Measurements from ENCODE around the gene LRIF1. TPM values are rescaled to one million over a fixed set of nuclear protein-coding genes. Genes with fewer than 3 reads are reported as not detected.

LRIF1 gene
- total RNA-seq, 3 donors from 2014 or later (not counting 1 experiment from before 2014, with no cell fraction given), result 8.9 to 12.5 (median 10.4) TPM

DNA sequence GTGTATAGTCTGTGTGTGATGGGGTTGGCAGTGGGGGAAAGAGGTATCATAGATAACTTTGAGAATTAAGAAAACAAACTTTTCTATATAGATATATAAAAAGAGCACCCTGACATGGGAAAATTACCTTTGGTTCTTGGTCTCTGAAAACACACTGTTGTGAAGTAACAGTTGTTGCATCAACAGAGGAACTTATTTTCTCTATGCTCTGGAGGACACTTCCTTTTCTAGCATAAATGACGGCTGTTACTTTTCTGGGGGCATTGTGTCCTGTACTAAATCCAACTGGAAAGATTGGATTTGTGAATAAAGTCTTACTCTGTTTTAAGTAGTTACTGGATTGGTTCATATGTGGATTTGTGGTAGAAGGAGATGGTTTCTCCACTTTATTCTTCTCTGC, 12.6 kb downstream of the LRIF1 start:
- WGBS (ENCODE audit: insufficient coverage), result 77% methylated on average over 1 of the region's 1 CpG

DNA sequence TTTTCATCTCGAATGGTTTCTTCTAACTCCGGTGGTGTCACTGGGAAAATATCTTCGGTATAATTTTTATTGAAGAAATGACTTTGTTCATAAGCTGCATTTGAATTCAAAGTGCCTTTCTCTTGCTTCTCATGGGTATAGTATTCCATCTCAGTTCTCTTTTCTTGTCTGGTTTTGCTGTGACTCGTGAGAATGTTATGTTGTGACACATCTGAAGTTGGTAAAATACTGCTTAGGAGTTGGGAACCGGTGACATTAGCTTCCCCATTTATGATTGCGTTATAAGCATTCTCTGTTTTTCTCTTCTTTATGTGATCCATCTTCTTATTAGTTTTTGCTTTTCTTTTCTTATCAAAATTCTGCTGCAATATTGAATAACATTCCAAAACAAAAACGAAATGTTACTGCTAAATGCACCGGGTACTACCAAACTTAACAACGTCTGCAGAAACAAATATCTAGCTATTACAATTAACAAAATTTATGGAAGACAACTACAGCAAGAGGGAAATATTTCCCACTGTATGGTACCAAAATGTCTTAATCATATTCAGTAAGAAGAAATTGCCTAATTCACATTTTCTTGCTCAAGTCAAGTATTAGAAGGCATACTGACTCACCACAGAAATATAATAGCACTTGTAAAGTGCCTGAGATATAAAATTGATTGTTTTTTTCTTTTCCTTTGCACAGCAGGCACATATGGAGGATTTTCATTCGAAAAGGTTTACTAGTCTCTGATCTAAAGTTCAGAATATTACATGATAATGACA, 15.5 kb downstream of the LRIF1 start:
- Mint-ChIP-seq H3K4me3 (no peak overlapping the region), H3K9me3 (no peaks in the 10 kb centered on the region), H3K36me3 (peaks cover 19% of the 10 kb centered on the region), H3K27ac (no peak overlapping the region), H3K4me1 (peaks cover 0 to 5% of the 10 kb centered on the region in 2 donors), H3K27me3 (ENCODE audit: low read depth in 2 of 2) (no peaks in the 10 kb centered on the region)
- 97% methylated on average over 8 of the region's 10 CpGs for WGBS (ENCODE audit: insufficient coverage)
- TF ChIP-seq, protein P1, sequence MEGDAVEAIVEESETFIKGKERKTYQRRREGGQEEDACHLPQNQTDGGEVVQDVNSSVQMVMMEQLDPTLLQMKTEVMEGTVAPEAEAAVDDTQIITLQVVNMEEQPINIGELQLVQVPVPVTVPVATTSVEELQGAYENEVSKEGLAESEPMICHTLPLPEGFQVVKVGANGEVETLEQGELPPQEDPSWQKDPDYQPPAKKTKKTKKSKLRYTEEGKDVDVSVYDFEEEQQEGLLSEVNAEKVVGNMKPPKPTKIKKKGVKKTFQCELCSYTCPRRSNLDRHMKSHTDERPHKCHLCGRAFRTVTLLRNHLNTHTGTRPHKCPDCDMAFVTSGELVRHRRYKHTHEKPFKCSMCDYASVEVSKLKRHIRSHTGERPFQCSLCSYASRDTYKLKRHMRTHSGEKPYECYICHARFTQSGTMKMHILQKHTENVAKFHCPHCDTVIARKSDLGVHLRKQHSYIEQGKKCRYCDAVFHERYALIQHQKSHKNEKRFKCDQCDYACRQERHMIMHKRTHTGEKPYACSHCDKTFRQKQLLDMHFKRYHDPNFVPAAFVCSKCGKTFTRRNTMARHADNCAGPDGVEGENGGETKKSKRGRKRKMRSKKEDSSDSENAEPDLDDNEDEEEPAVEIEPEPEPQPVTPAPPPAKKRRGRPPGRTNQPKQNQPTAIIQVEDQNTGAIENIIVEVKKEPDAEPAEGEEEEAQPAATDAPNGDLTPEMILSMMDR (IDR thresholded peaks at IDR 0.05), result no peak
- H3K27me3 ChIP-seq (ENCODE audit: control insufficient read depth, insufficient read depth, low read length), result no peaks in the 10 kb centered on the region
- H3K9me3 ChIP-seq (ENCODE audit: control insufficient read depth, insufficient read depth, low read length), result no peaks in the 10 kb centered on the region
- no peaks in the 10 kb centered on the region for H3K4me1 ChIP-seq (ENCODE audit: control insufficient read depth, insufficient read depth, low read length)
- no peak overlapping the region for H3K4me3 ChIP-seq (ENCODE audit: low read length)
- ATAC-seq (no peak), DNase-seq (no peak)
- peaks cover 36% of the 10 kb centered on the region for H3K36me3 ChIP-seq (ENCODE audit: control insufficient read depth, insufficient read depth, low read length)
- no peak overlapping the region for H3K27ac ChIP-seq (ENCODE audit: low read length)
- intact Hi-C loops (cut with micrococcal nuclease), result no loop called here

More for the DNA sequence above, 12.6 kb downstream of the LRIF1 start:
- intact Hi-C loops (cut with micrococcal nuclease), result no loop called here
- Histone ChIP-seq H3K27me3 (ENCODE audit: control insufficient read depth, insufficient read depth, low read length) (no peaks in the 10 kb centered on the region), H3K4me3 (ENCODE audit: low read length) (no peak overlapping the region), H3K4me1 (ENCODE audit: control insufficient read depth, insufficient read depth, low read length) (no peaks in the 10 kb centered on the region), H3K9me3 (ENCODE audit: control insufficient read depth, insufficient read depth, low read length) (no peaks in the 10 kb centered on the region), H3K27ac (ENCODE audit: low read length) (no peak overlapping the region), H3K36me3 (ENCODE audit: control insufficient read depth, insufficient read depth, low read length) (peaks cover 34% of the 10 kb centered on the region)
- ATAC-seq (no peak), DNase-seq (no peak)
- H3K4me3 Mint-ChIP-seq, result no peak overlapping the region
- H3K36me3 Mint-ChIP-seq, result peaks cover 19% of the 10 kb centered on the region
- H3K27ac Mint-ChIP-seq, result no peak overlapping the region
- no peaks in the 10 kb centered on the region for H3K9me3 Mint-ChIP-seq
- no peaks in the 10 kb centered on the region for H3K27me3 Mint-ChIP-seq (ENCODE audit: low read depth in 2 of 2)
- peaks cover 0 to 5% of the 10 kb centered on the region in 2 donors for H3K4me1 Mint-ChIP-seq
- TF ChIP-seq, protein P1 (IDR thresholded peaks at IDR 0.05), result no peak

DNA sequence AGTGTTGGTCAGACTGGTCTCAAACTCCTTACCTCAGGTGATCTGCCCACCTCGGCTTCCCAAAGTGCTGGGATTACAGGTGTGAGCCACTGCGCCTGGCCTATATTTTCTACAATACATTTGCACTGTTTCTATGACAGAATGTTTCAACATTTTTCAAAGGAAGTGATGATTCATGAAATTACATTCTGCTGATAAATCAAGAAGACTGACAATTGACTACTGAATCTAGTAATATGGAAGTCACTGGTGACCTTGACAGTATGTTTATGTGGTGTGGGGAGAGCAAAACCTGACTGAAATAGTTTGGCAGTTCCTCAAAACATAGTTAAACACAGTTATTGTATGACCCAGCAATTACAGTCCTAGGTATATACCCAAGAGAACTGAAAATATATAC, 18.1 kb downstream of the LRIF1 start:
- intact Hi-C loops (cut with micrococcal nuclease), result no loop called here
- peaks cover 0 to 4% of the 10 kb centered on the region in 2 donors for H3K4me1 Mint-ChIP-seq
- no peak overlapping the region for H3K4me3 Mint-ChIP-seq
- no peak for DNase-seq
- H3K36me3 Mint-ChIP-seq, result peaks cover 11% of the 10 kb centered on the region
- no peak overlapping the region for H3K4me3 ChIP-seq (ENCODE audit: low read length)
- TF ChIP-seq, protein P1 (IDR thresholded peaks at IDR 0.05), result no peak
- no peaks in the 10 kb centered on the region for H3K27me3 Mint-ChIP-seq (ENCODE audit: low read depth in 2 of 2)
- ATAC-seq, result no peak
- no peaks in the 10 kb centered on the region for H3K9me3 ChIP-seq (ENCODE audit: control insufficient read depth, insufficient read depth, low read length)
- 86% methylated on average over 1 of the region's 2 CpGs for WGBS (ENCODE audit: insufficient coverage)
- no peaks in the 10 kb centered on the region for H3K27me3 ChIP-seq (ENCODE audit: control insufficient read depth, insufficient read depth, low read length)
- no peak overlapping the region for H3K27ac ChIP-seq (ENCODE audit: low read length)
- peaks cover 21% of the 10 kb centered on the region for H3K36me3 ChIP-seq (ENCODE audit: control insufficient read depth, insufficient read depth, low read length)
- H3K4me1 ChIP-seq (ENCODE audit: control insufficient read depth, insufficient read depth, low read length), result no peaks in the 10 kb centered on the region
- no peak overlapping the region for H3K27ac Mint-ChIP-seq
- no peaks in the 10 kb centered on the region for H3K9me3 Mint-ChIP-seq

DNA sequence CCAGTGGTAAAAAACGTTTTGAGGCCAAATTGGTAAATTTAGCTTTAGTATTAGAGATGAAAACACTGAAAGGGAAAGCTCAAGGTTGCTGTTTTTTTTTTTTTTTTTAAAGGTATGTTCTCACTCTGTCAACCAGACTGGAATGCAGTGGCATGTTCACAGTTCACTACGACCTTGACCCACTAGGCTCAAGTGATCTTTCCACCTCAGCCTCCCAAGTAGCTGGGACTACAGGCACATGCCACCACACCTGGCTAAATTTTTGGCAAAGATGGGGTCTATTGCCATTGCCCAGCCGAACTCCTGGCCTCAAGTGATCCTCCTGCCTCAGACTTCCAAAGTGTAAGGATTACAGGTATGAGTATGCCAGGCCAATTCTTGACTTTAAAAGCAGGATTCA, 18.9 kb downstream of the LRIF1 start:
- no peaks in the 10 kb centered on the region for H3K4me1 ChIP-seq (ENCODE audit: control insufficient read depth, insufficient read depth, low read length)
- no peak overlapping the region for H3K27ac ChIP-seq (ENCODE audit: low read length)
- Mint-ChIP-seq H3K27me3 (ENCODE audit: low read depth in 2 of 2) (no peaks in the 10 kb centered on the region), H3K36me3 (peaks cover 3% of the 10 kb centered on the region), H3K9me3 (no peaks in the 10 kb centered on the region), H3K4me3 (no peak overlapping the region), H3K4me1 (no peaks in the 10 kb centered on the region), H3K27ac (no peak overlapping the region)
- no peak overlapping the region for H3K4me3 ChIP-seq (ENCODE audit: low read length)
- no peak for ATAC-seq
- no peaks in the 10 kb centered on the region for H3K27me3 ChIP-seq (ENCODE audit: control insufficient read depth, insufficient read depth, low read length)
- TF ChIP-seq, protein P1 (IDR thresholded peaks at IDR 0.05), result no peak
- H3K36me3 ChIP-seq (ENCODE audit: control insufficient read depth, insufficient read depth, low read length), result peaks cover 17% of the 10 kb centered on the region
- DNase-seq, result no peak
- no peaks in the 10 kb centered on the region for H3K9me3 ChIP-seq (ENCODE audit: control insufficient read depth, insufficient read depth, low read length)
- intact Hi-C loops (cut with micrococcal nuclease), result no loop called here
- 80% methylated on average over 3 of the region's 3 CpGs for WGBS (ENCODE audit: insufficient coverage)

Data from natural killer cell (primary cell).